Esophagus muscularis mucosa (tissue), 4 donors: Measurements from ENCODE around the gene GNAI1.

Experiments used
- EP300 ChIP-seq: sonication (generic); formaldehyde crosslinking; IDR thresholded peaks from one replicate; pipeline ENCODE4 v1.6.1; 2017; ENCODE audit warnings: antibody characterized with exemption
- POLR2A ChIP-seq: fragments of 450-650 bp; IDR thresholded peaks from one replicate; pipeline ENCODE4 v1.6.1; 2017; ENCODE audit warnings: antibody characterized with exemption, moderate library complexity, mild to moderate bottlenecking, low read depth
- POLR2AphosphoS5 ChIP-seq, 2 donors: sonication (generic); formaldehyde crosslinking; IDR thresholded peaks; one replicate each; pipeline ENCODE4 v1.6.1; 2017; ENCODE audit warnings: antibody characterized with exemption in 2 of 2
- TF ChIP-seq, protein P1 (sequence below), 3 experiments: fragments of 200-600 bp in 2 of 3; fragments of 450-650 bp in 1 of 3; sonication (generic) in 2 of 3; IDR thresholded peaks; one replicate each; pipeline ENCODE4 v1.5.1; 2017 to 2019; ENCODE audit warnings: antibody characterized with exemption in 3 of 3, mild to moderate bottlenecking in 2 of 3, moderate library complexity in 1 of 3

DNA sequence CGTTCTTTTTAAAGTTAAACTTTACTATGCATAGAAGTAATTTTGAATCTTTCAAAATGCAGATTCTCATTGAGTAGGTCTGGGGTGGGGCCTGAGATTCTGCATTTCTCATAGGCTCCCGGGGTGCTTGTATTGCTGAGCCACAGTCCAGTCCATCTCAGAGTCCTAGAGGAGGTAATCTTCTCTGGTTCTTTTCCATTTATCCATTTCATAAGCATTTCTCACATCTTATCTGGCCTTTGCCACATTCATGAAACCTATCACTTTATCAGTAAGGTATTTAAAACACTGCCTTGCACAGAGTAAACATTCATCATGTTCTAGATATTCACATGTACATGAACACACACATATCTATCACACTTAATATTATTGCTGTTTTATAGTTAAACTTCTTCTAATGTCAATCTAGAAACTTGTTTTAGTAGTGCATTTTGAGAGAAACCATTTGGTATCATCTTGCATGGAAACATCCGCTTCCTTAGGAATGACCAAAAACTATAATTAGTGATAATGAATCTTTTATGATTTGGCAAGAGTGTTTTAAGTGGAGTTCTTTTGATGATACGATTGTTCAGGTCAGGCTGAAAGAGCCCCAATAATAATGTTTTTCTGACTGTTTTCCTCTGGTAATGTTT, 12.0 kb downstream of the GNAI1 start:
- TF ChIP-seq POLR2A (no peak), EP300 (no peak), POLR2AphosphoS5 (IDR thresholded peaks at IDR 0.05) (no peak)
- TF ChIP-seq, protein P1, sequence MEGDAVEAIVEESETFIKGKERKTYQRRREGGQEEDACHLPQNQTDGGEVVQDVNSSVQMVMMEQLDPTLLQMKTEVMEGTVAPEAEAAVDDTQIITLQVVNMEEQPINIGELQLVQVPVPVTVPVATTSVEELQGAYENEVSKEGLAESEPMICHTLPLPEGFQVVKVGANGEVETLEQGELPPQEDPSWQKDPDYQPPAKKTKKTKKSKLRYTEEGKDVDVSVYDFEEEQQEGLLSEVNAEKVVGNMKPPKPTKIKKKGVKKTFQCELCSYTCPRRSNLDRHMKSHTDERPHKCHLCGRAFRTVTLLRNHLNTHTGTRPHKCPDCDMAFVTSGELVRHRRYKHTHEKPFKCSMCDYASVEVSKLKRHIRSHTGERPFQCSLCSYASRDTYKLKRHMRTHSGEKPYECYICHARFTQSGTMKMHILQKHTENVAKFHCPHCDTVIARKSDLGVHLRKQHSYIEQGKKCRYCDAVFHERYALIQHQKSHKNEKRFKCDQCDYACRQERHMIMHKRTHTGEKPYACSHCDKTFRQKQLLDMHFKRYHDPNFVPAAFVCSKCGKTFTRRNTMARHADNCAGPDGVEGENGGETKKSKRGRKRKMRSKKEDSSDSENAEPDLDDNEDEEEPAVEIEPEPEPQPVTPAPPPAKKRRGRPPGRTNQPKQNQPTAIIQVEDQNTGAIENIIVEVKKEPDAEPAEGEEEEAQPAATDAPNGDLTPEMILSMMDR (IDR thresholded peaks at IDR 0.05), result no peak
